Mucosa of descending colon (tissue), 3 donors: ENCODE data around the gene NELL2. TPM values are rescaled to one million over a fixed set of nuclear protein-coding genes. Genes with fewer than 3 reads are reported as not detected.

Experiments used
- ATAC-seq: fragments of 200-7000 bp; cut with Tn5 transposase; one replicate; pipeline ENCODE4 v1.9.1; 2020; ENCODE audit warnings: mild to moderate bottlenecking, moderate library complexity
- DNase-seq, 3 donors: peaks; one replicate each; pipeline ENCODE4 v3.0.0-alpha.2; 2020
- H3K36me3 ChIP-seq: fragments of 200-600 bp; one replicate; pipeline ENCODE4 v1.8.0; 2021; ENCODE audit warnings: low read depth, mild to moderate bottlenecking
- H3K4me1 ChIP-seq: fragments of 200-600 bp; one replicate; pipeline ENCODE4 v1.8.0; 2021; ENCODE audit warnings: low read depth, mild to moderate bottlenecking
- H3K4me3 ChIP-seq: fragments of 200-600 bp; one replicate; pipeline ENCODE4 v1.8.0; 2021; ENCODE audit warnings: mild to moderate bottlenecking
- H3K9me3 ChIP-seq: fragments of 200-600 bp; one replicate; pipeline ENCODE4 v1.8.0; 2021; ENCODE audit warnings: mild to moderate bottlenecking
- intact Hi-C, 2 donors: fragments of 100-400 bp; cut with DNase I in 1 of 2; cut with micrococcal nuclease in 1 of 2; formaldehyde crosslinking; loops; one replicate each; pipeline versions ENCODE4 v1.11.0 to v1.11.1; 2022; cut with DNase I, micrococcal nuclease
- total RNA-seq, 3 donors: library from RNA; stranded (reverse); fragmentation: NEBNext Ultra II Directional in 2 of 3; extraction: Animal tissue kit (Norgen Biotek cat#: 25700) in 2 of 3; gene quantifications; one replicate each; pipeline versions ENCODE4 v1.2.1 to v1.2.4, GENCODE V29; 2021 to 2023
- TF ChIP-seq, protein P1 (sequence below): fragments of 200-600 bp; IDR thresholded peaks from one replicate; pipeline ENCODE4 v1.8.0; 2022; ENCODE audit warnings: antibody characterized with exemption, mild to moderate bottlenecking
- donor health status: DM: no; HTN: no; CAD: no; lungs with moderate emphysema.
- donor health status: DM: no; HTN: no; CAD: no.
- donor health status: DM: no; HTN: yes; CAD: no.

NELL2 gene
- total RNA-seq, 3 donors from 2014 or later = 2.4 to 7.4 (median 5.8) TPM

DNA sequence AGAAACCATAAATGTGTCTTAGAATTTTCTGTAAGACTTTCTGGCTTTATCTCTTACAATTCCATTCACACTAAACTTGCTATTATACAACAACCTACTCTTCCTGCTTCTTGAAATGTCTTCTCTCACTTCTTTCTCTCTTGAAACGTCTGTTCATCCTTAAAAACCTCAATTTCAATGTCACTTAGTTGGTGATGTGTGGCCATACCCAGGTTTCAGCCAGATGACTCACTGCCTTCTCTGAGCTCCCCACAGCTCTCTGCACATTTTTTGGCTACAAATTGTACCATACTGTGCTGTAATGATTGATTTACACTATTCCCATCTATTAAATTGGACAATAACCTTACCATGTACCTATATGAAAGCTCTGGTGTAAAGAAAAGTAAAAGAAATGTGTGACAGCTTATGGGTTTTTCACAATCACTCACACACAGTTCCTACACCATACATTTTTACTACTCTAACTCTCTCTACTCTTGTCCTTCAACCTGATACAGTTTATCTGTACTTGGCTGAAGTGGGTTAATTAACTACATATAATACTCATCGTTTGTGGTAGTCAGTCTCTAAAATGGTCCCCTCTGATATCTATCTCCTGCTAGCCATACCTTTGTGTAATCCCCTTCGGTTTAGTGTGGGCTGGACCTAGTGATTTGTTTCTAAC, 222.1 kb downstream of the NELL2 start:
- TF ChIP-seq, protein P1, sequence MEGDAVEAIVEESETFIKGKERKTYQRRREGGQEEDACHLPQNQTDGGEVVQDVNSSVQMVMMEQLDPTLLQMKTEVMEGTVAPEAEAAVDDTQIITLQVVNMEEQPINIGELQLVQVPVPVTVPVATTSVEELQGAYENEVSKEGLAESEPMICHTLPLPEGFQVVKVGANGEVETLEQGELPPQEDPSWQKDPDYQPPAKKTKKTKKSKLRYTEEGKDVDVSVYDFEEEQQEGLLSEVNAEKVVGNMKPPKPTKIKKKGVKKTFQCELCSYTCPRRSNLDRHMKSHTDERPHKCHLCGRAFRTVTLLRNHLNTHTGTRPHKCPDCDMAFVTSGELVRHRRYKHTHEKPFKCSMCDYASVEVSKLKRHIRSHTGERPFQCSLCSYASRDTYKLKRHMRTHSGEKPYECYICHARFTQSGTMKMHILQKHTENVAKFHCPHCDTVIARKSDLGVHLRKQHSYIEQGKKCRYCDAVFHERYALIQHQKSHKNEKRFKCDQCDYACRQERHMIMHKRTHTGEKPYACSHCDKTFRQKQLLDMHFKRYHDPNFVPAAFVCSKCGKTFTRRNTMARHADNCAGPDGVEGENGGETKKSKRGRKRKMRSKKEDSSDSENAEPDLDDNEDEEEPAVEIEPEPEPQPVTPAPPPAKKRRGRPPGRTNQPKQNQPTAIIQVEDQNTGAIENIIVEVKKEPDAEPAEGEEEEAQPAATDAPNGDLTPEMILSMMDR = no peak
- ATAC-seq (no peak), DNase-seq (no peak)
- H3K9me3 ChIP-seq = no peaks in the 10 kb centered on the region
- intact Hi-C loops = no loop called here
- H3K36me3 ChIP-seq = no peaks in the 10 kb centered on the region
- H3K4me1 ChIP-seq = no peaks in the 10 kb centered on the region
- H3K4me3 ChIP-seq = no peak overlapping the region

DNA sequence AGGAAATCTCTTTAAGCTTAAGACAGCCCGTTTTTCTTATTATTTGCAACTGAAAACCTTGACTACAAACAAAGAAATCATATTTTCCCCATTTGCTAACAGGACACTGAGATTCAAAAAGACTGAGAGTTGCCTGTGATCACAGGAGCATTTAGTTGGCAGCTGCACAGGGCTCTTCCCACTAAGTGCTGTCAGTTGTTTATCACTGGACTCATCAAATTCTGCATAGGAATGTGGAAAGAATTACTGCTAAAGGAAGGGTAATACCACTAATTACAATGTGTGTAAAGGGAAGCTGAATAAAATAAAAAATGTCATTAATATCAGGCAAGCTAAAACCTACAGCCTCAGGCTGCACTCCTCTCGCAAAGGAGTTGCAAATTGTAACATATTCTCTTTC, 226.4 kb downstream of the NELL2 start:
- no peaks in the 10 kb centered on the region for H3K4me1 ChIP-seq
- DNase-seq = no peak
- intact Hi-C loops = no loop called here
- TF ChIP-seq, protein P1 = no peak
- ATAC-seq = no peak
- H3K9me3 ChIP-seq = no peaks in the 10 kb centered on the region
- H3K4me3 ChIP-seq = no peak overlapping the region
- no peaks in the 10 kb centered on the region for H3K36me3 ChIP-seq

DNA sequence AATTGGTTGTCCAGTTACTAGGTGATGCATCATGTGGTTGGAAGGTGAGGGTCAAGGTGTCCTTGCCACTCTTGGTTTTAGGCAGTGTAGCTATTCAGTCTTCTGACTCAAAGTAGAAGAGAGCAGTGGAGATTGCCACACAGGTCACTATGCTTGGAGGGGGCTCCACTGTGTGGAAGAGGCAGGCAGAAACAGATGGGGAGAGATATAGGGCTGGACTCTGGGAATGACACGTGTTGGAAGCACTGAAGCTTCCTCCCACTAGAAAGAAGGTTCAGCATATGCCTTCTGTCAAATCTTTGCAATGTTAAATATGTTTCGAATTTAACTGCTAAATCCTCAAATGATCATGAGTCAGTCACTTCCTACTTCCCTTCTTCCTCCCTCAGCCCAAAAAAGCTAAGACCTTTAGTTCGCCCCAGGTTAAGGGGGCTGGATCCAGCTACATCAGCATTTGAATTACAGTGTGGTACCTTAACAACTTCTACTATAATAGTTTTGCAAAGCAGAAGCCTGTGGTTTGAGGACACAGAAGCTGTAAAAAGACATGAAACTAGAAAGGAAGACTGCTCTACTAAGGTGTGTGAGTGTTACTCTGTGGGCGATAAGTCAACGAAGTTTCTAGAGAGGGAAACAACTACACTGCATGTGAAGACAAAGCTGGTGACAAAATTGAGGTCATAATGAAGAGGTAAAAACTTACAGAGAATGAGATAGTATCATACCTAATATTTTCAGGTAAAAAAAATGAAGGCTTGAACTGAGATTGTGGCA, 228.0 kb downstream of the NELL2 start:
- no peak overlapping the region for H3K4me3 ChIP-seq
- DNase-seq (no peak), ATAC-seq (no peak)
- H3K9me3 ChIP-seq = no peaks in the 10 kb centered on the region
- intact Hi-C loops = no loop called here
- TF ChIP-seq, protein P1 = no peak
- no peaks in the 10 kb centered on the region for H3K4me1 ChIP-seq
- H3K36me3 ChIP-seq = no peaks in the 10 kb centered on the region

DNA sequence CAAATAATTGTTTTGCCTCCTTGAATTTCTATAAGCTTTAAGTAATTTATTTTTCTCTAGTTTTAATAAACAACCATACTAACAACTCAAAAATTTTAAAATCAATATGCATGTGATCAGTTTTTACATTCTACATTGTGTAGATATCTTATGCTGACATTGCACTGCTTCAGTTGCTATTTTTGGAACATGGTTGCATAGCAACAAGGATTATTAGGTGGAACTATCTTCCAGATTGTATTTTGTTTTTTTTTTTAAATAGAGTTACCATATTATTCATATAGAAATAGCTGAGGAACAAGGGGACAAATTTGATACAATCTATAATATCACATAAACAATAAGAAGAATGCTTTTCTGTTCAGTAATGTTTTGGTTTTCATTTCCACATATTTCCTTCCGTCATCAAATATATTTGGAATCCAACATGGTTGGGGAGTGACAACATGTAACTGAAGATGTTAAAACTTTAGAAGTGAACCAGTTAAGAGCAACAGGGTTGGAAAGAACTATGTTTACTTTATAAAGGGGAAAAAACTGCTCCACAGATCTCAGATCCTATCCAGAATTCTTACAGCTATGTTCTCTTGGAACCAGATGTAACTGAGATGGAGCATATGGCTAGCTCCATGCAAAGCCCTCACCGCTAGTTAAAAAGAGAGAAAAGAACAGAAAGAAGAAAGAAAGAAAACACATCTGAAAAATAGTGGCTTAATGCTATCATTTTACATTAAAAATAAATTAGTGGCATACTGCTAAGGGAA, 235.5 kb downstream of the NELL2 start:
- no peaks in the 10 kb centered on the region for H3K36me3 ChIP-seq
- no peaks in the 10 kb centered on the region for H3K4me1 ChIP-seq
- ATAC-seq = no peak
- intact Hi-C loops = no loop called here
- TF ChIP-seq, protein P1 = no peak
- no peak overlapping the region for H3K4me3 ChIP-seq
- no peak for DNase-seq
- H3K9me3 ChIP-seq = no peaks in the 10 kb centered on the region

DNA sequence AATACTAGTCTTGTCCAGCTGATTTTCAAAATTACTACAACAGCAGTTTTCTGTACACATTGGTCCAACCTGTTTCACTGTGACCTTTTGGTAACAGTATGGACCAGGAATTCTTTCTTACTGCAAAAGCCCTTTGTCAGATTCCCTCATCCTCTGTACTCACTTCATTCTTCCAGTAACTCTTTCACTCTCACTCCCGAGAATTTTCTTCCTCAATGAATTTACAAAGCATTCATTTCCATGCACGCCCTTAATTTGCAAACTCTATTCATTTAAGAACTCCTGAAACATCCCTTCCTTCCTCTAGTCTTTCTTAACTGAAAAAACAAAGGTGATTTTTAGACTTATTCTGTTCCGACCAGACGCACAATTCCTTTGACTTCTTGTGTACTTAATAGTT, 238.2 kb downstream of the NELL2 start:
- ATAC-seq (no peak), DNase-seq (no peak)
- intact Hi-C loops = no loop called here
- Histone ChIP-seq H3K9me3 (no peaks in the 10 kb centered on the region), H3K4me3 (no peak overlapping the region), H3K36me3 (no peaks in the 10 kb centered on the region), H3K4me1 (no peaks in the 10 kb centered on the region)
- TF ChIP-seq, protein P1 = no peak
